BJ (cell line): ENCODE measurements around the gene ERP44. TPM values are rescaled to one million over a fixed set of nuclear protein-coding genes. Genes with fewer than 3 reads are reported as not detected.
"Not testable (repeated sequence)": the region's sequence is repeated elsewhere in the genome, so short reads cannot be mapped to it uniquely, and the experiment has no call there.

Source experiments
- CTCF ChIA-PET: fragments of 350-600 bp; formaldehyde crosslinking; extraction: SDS; loops from one replicate; lab custom pipeline; 2021; ENCODE audit warnings: antibody characterized with exemption, inconsistent platforms; lab: Yijun Ruan, JAX
- POLR2A ChIA-PET: fragments of 300-600 bp; sonication (Branson Sonifier 250); formaldehyde crosslinking; extraction: SDS; loops from one replicate; lab custom pipeline; 2021; ENCODE audit warnings: antibody characterized with exemption; lab: Charles Lee
- DNase-seq: peaks from one replicate; pipeline ENCODE4 v3.0.0-alpha.2; 2011; ENCODE audit warnings: low read depth
- H3K27me3 ChIP-seq: 2 replicates; pipeline ENCODE4 v1.6.0; 2011; ENCODE audit warnings: low read length; ENCODE audit not compliant: control insufficient read depth, insufficient read depth
- H3K36me3 ChIP-seq: 2 replicates; pipeline ENCODE4 v1.5.1; 2011; ENCODE audit warnings: low read length; ENCODE audit not compliant: control insufficient read depth, insufficient read depth
- H3K4me3 ChIP-seq: 2 replicates; pipeline ENCODE4 v1.5.1; 2011; ENCODE audit warnings: low read depth, mild to moderate bottlenecking, control low read depth, low read length
- polyA plus RNA-seq: library from polyadenylated mRNA; depleted of rRNA; stranded (reverse); fragments of >200 nt; gene quantifications from 2 replicates; pipeline ENCODE4 v1.2.3, GENCODE V29; 2011
- TF ChIP-seq, protein P1 (sequence below): IDR thresholded peaks from 2 replicates; pipeline ENCODE4 v1.5.1; 2011; ENCODE audit warnings: low read depth, mild to moderate bottlenecking, control low read depth, inconsistent platforms, low read length, moderate library complexity; ENCODE audit not compliant: insufficient read depth

The ERP44 gene
- polyA plus RNA-seq, 1 experiment = 9.8 TPM

DNA sequence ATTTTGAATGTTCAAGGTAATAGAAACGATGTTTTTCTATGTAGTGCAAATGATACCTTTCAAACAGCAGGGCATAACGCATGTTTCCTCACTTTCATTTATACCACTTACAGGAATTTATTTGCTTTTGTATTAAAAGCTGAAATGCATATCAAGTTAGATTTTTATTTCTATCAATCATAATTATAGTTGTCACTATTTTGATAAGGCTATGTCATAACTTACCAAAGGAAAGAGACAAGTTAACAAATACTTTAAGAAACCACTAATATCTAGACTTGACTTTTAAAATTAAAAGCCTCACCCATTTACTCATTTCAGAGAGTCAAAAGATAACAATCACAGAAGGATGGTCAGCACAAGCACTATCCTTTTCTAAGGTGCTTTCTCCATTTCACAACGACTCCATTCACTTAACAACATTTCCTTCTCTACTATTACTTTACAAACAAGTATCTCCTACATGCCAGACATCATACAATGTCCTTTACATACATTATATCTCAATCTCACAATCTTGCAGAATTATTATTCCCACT is 12.6 kb downstream of the ERP44 start:
- ChIA-PET CTCF (no interaction called here), POLR2A (no interaction called here)
- TF ChIP-seq, protein P1, sequence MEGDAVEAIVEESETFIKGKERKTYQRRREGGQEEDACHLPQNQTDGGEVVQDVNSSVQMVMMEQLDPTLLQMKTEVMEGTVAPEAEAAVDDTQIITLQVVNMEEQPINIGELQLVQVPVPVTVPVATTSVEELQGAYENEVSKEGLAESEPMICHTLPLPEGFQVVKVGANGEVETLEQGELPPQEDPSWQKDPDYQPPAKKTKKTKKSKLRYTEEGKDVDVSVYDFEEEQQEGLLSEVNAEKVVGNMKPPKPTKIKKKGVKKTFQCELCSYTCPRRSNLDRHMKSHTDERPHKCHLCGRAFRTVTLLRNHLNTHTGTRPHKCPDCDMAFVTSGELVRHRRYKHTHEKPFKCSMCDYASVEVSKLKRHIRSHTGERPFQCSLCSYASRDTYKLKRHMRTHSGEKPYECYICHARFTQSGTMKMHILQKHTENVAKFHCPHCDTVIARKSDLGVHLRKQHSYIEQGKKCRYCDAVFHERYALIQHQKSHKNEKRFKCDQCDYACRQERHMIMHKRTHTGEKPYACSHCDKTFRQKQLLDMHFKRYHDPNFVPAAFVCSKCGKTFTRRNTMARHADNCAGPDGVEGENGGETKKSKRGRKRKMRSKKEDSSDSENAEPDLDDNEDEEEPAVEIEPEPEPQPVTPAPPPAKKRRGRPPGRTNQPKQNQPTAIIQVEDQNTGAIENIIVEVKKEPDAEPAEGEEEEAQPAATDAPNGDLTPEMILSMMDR = no peak

GRCh38 chr9:100084734-100085133 is 14.1 kb downstream of the ERP44 start:
- no peak for DNase-seq
- H3K36me3 ChIP-seq = no peaks in the 10 kb centered on the region
- ChIA-PET CTCF (no interaction called here), POLR2A (no interaction called here)
- no peak overlapping the region for H3K4me3 ChIP-seq
- TF ChIP-seq, protein P1 = no peak
- H3K27me3 ChIP-seq = no peaks in the 10 kb centered on the region; the same call in 1 of the 2 replicates

More for the DNA sequence above, 12.6 kb downstream of the ERP44 start:
- no peak for DNase-seq
- Histone ChIP-seq H3K27me3 (no peaks in the 10 kb centered on the region; the same call in 1 of the 2 replicates), H3K4me3 (no peak overlapping the region), H3K36me3 (no peaks in the 10 kb centered on the region)

DNA sequence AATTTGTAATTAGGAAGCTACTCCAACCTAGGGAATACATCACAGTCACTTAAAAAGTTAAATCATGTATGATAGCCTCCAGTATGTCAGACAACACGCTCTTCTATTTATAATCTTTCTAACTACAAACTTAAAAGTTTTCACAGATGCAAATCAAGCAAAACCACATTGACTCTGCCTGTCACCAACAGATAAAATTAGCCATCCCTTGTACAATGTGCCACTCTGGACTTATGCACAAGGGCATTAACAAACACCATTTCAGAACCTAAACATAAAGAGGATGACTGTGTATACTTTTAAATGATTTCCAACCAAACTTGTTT is 14.7 kb downstream of the ERP44 start:
- Histone ChIP-seq H3K4me3 (no peak overlapping the region), H3K27me3 (no peaks in the 10 kb centered on the region; the same call in 1 of the 2 replicates), H3K36me3 (no peaks in the 10 kb centered on the region)
- no peak for DNase-seq
- ChIA-PET CTCF (interaction anchor here (1.1 kb wide), 1 partner anchor 9 kb away, joined by 6 read pairs; no protein-coding TSS in a partner anchor), POLR2A (no interaction called here)
- TF ChIP-seq, protein P1 = no peak

DNA sequence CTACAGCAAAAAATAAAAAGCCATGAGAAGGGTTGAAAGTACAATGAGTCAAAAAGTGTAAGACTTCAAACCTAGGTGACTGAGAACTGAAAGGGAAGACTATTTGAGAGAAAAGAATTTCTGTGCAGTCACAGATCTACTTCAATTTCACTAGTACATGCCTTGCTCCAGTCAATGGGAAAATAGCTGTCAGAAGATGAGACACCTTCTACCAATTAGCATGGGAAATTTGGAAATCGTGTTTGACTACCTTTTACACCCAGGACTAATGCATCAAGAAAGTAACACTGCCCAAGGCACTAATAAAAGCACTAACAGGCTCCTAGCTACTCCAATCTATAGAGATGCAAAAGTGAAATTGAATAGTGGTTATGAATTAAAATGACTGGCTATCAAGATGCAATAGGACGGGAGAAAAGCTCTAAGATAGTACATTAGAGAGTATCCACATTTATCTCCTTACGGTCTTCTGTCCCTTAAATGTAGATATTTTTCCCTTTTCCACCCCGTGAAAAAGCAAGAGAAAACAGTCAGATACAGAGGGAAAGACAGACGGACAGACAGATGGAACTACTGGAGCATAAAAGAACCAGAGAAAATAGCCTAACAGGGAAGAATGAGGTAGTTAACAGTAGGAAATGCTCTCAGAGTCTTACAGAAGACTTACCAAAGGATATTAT is 15.2 kb downstream of the ERP44 start:
- Histone ChIP-seq H3K4me3 (no peak overlapping the region), H3K36me3 (no peaks in the 10 kb centered on the region), H3K27me3 (no peaks in the 10 kb centered on the region; the same call in 1 of the 2 replicates)
- DNase-seq = no peak
- TF ChIP-seq, protein P1 = no peak
- ChIA-PET CTCF (interaction anchor here (0.6 to 1.1 kb wide), 2 partner anchors 9 to 82 kb away, joined by 3 to 6 read pairs; no protein-coding TSS in a partner anchor), POLR2A (no interaction called here)

- POLR2A ChIA-PET = no interaction called here
- Histone ChIP-seq H3K27me3 (no peaks in the 10 kb centered on the region), H3K4me3 (no peak overlapping the region), H3K36me3 (no peaks in the 10 kb centered on the region)
- CTCF ChIA-PET = interaction anchor here (0.6 kb wide), 1 partner anchor 81 kb away, joined by 3 read pairs; no protein-coding TSS in a partner anchor
- peak; percentile 20 for DNase-seq
- TF ChIP-seq, protein P1 = no peak
Observed at GRCh38 chr9:100082782-100083181, 16.0 kb downstream of the ERP44 start.

- H3K36me3 ChIP-seq, DNase-seq, H3K4me3 ChIP-seq, H3K27me3 ChIP-seq, POLR2A ChIA-PET: not testable (repeated sequence)
- CTCF ChIA-PET = interaction anchor here (2.3 kb wide), 1 partner anchor 13 kb away, joined by 5 read pairs; no protein-coding TSS in a partner anchor
Observed at GRCh38 chr9:100076256-100076655, 22.5 kb downstream of the ERP44 start.
